Pulmonary artery endothelial cell (primary cell): ENCODE results near the gene FAM222A. TPM values are rescaled to one million over a fixed set of nuclear protein-coding genes. Genes with fewer than 3 reads are reported as not detected.

ENCODE experiments used
- DNase-seq: peaks from one replicate; pipeline ENCODE4 v3.0.0-alpha.2; 2011; ENCODE audit warnings: low read depth, low spot score
- total RNA-seq: library from RNA; depleted of rRNA; stranded (reverse); fragments of >200 nt; gene quantifications from 2 replicates; pipeline ENCODE4 v1.2.3, GENCODE V29; 2014

The FAM222A gene
- total RNA-seq, 1 donor from 2014 or later = 0.26 TPM

DNA sequence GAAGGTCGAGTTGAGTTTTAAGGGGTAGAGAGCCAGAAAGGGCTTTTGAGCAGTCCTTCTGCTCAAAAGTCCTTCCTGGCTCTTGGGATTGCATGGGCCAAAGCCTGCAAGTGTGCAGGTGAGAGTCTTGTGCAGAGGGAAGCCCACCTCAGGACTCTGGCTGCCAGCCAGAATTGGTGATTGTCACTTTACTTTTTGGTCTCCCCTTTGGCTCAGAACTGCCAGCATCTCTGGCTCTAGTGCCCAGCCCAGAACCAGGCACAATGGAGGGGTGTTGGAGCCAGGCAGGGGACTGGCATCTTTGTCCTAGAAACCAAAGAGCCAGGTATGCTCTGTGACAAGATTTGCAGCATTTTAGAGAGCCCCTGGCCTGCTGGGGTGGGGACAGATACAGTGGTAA lies 23.5 kb downstream of the FAM222A start:
- no peak for DNase-seq

- no peak for DNase-seq
Observed at GRCh38 chr12:109737631-109738030, 24.0 kb downstream of the FAM222A start.

DNA sequence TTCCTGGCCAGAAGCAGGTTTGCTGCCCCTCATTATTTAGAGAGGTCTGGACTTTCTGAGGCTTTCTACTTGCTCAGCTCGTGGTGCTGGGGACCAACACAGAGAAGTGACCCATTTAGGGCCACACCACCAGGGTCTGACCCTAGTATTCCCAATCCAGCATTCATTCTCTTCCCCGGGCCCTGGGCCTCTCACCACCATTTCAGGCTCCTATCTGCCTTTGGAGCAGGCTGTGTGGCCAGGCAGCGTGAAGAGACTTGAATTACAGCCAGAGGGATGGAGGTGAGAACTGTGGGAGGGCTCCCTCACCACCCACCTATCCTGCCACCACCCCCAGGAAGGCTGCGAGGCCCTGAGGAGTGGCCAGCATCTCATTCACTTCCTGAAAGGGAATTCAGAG lies 24.6 kb downstream of the FAM222A start:
- DNase-seq = no peak

DNA sequence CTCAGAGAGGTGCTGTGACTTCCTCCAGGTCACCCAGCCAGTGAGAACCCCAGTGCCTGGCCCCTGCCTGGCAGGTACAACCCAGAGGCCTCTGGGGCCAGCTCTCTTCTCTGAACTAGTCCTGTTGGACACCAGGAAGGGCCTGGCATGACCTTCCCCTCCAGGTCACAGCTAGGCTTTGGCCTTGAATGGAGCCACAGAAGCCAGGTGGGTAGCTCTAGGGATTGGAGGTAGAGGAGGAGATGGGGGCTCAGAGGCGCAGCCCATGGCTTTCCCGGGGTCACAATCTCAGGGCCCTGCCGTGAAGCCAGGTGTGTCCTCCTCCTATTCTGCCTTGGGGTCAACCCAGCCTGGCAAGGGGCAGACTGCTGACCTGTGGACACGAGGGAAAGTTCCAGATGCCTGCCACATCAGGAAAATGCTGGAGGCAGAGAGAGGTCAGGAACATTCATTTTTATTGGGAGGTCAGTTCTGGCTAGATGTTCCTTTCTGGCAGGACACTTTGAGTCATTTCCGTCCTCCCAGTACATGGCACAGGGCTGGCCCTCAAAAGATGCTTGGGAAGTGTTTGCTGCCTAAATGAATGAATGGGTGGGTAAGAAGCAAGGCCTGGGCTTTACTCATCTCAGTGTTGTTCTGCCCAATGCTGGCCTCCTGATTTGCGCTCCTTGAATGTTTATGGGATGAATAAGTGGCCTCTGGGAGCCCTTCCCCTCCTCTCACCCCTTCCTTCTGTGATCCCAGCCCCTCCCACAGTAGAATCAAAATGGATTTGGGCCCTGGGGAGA lies 25.4 kb downstream of the FAM222A start:
- no peak for DNase-seq

DNA sequence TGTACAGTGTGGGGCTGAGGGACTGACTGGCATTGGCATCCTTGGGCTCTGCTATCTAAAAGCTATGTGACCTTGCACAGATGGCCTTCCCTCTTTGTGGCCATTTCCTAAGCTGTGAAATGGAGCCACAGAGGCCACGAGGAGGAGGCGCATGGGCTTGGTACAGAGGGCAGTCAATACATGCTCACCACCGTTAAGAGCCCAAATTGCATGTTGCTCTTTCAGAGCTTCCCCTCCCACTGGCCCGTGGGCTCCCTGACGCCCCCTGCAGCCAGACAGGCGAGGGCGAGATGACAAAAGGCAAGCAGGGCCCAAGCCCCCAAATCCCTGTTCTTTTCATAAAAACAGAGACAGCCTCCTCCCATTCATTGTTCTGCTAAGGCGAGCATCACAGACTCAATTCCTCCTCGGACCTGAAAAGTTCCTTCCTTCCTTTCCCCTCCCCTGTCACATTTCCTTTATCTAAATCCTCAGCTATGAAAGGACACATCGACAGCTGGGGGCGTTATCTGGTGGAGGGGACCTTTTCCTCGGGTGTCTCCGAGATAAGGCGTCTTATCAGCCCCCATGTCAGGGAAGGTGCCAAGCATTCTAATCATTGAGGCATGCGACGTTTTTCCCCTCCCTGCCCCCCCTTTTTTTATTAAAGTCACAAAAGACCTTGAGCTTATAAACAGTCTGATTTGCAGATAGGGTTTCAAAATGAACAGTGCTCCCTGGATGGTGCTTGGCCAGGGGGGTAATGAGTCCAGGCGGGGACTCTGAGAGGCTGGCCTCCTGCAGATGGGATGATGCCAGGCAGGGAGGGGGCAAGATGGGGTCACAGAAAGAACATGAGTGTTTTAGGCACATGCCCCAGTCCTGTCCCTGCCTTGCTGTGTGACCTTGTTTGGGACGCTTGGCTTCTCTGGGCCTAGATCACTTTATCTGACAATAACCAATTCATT lies 26.4 kb downstream of the FAM222A start:
- DNase-seq = no peak

DNA sequence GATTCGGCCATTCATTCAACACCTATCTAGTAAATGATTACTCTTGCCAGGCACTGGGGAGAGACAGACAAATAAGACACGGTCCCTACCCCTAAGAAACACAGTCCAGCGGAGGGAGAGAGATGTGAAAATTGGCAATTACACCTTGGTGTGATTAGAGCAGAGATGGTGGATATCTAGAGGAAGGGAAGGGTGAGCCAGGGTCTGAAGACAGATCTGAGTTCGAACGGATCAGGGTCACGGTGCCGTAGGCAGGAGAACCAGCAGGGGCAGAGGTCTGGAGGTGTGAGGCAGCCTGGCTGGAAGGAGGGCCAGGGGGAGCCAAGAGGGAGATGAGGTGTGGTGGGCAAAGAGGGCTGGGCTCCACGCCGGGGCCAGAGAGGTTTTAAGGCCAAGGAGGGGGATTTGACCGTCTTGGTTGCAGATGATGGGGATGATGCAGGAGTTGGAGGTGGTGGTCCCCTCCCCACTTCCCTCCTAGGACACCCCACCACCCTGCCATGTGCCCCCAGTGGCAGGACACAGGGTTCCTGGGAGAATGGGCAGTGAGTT lies 27.1 kb downstream of the FAM222A start:
- DNase-seq = no peak

- DNase-seq = no peak
Observed at GRCh38 chr12:109741286-109741969, 27.8 kb downstream of the FAM222A start.

- no peak for DNase-seq
Observed at GRCh38 chr12:109741970-109742703, 28.5 kb downstream of the FAM222A start.

- no peak for DNase-seq
Observed at GRCh38 chr12:109743076-109743910, 29.7 kb downstream of the FAM222A start.

DNA sequence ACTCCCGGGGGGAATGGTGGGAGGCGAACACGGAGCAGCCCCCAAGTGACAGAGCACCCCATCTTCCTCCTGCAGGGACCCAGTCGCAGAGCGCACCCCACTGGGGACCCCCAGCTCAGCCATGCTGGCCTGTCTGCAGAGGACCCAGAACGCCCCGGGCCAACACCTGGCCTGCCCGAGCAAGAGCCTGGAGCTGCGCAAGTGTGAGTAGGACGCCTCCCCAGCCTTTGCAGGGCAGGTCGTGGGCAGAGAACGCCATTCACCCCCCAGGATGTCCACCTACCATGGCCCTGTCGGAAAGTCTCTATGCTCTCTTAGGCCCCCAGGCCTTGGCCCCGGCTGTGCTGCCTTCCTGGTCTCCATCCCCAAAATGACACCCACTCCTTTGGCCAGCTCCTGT lies 30.4 kb downstream of the FAM222A start:
- DNase-seq = no peak

DNA sequence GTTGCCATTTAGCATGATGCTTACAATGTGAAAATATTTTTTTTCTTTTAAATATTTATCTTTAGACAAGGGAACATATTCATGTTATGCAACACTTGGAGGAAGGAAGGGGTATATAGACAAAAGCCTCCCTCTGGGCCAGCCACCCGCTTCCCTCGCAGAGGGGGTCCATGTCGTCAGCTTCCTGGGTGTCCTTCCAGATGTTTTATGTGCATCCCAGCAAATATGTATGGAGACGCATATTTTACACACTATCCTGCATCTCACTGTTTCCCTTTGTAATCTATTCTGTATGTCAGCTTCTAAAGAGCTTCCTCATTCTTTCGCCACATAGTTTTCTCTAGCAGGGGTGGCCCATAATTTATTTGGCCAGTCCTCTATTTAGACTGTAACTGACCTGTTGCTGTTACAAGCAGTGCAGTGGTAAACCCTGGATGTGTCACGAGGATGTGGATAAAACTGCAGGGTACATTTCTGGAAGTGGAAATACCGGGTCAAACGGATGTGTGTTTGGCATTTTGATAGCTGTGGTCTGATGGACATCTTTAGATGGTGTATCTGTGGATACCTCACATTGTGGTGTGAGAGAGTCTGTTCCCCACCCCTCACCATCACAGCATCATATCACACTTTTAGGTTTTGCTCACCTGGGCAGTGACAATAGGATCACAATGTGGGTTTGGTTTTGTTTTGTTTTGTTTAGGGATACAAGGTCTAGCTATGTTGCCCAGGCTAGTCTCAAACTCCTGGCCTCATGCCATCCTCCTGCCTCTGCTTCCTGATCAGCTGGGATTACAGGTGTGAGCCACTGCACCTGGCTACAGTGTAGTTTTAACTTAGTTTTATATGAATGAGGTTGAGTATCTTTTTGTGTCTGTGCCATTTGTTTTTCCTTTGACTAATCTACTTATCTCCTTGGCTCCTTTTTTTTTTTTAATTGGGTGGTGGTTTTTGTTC lies 31.6 kb downstream of the FAM222A start:
- DNase-seq = no peak

DNA sequence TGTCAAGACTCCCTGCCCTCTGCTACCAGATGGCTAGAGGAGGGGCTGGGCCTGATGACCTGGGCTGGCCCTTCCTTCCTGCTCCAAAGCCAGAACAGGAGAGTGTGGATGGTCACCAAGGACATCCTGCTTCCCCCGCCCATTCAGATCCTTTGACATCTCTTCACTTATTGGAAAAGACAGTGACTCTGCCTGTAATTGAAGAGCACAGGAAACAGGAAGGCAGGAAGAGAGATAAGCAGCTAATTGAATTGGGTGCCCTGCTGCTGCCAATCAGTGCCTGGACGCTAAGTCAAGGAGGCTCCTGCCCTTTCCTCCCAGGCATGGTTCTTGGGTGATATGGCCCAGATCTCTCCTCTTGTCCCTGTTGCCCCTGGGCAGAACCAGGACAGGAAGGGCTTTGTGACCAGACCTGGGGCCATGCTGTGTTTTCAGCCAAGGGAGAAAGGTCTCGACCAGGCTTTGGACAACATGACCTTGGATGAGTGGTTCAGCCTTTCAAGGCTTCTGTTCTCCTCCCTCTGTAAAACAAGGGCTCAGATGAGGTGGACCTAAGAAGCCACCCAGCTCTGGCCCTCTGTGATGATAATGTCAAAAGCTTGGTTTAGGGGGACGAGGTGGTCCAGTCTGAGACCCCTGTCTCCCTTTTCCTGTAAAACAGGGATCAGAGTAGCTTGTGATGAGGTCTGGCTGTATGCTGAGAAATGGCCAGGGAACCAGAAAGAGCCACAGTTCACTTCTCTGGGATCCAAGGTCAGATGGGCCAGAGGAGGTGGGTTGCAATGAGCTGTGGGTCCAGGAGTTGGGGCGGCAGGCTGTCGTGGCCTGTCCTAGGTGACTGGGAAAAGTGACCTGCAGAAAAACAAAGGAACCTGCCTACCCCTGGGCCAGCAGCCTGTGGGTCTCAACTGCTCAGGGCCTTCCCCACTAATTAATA lies 38.8 kb downstream of the FAM222A start:
- DNase-seq = no peak

DNA sequence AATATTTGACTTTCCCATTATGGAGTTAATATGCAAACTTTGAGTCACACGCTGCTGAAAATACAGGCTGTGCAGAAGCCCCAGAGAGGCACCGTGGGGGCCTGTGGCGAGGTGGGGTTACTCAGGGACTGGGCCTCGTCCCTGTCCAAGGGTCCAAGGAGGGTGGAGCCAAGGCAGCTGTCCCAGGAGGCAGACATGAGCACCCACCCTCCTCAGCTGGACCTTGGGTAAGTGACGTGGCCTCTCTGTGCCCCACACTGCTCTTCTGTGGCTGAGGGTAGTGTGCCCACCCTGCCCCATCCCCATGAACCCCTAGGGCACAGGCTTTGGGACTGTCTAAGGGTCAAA lies 39.4 kb downstream of the FAM222A start:
- no peak for DNase-seq

GRCh38 chr12:109753959-109754358 lies 40.3 kb downstream of the FAM222A start:
- no peak for DNase-seq

GRCh38 chr12:109756457-109756856 lies 42.8 kb downstream of the FAM222A start:
- DNase-seq = no peak

DNA sequence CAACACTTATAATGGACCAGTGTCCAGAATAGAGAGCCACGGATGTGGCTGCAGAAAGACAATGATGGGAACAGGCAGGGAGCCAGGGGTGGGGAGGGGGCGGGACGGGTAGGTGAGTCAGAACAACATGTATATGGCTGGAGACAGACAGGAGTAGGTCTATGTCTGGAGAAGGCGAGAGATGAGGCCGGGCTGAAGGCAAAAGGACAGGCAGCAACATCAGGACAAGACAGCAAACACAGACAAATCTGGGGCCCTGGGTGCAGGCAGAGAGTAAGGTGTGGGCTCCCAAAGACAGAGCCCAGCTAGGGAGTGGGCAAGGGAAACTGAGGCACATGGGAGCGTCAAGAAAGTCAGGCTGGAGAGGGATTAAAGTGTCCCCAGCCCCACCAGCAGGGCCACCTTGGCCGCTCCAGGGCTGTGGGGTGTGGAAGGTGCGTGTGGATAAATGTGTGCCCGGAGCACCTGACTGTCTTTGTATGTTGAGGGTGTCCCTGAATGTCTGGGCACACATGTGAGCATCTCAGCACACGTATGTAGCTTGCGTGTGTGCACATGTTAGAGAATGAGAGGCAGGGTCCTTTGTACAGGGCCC lies 44.1 kb downstream of the FAM222A start:
- DNase-seq = no peak
